ENCODE data around the gene CTNNA1.

The CTNNA1 gene

GRCh38 chr5:138965626-138966025 lies 212.4 kb downstream of the CTNNA1 start:
- no peak for DNase-seq (ENCODE audit: low read depth in 2 of 2)

- DNase-seq (ENCODE audit: low read depth in 2 of 2): no peak
These were observed 213.2 kb downstream of the CTNNA1 start for GRCh38 chr5:138966236-138966985.

GRCh38 chr5:138967791-138968448 lies 214.7 kb downstream of the CTNNA1 start:
- no peak for DNase-seq (ENCODE audit: low read depth in 2 of 2)

DNA sequence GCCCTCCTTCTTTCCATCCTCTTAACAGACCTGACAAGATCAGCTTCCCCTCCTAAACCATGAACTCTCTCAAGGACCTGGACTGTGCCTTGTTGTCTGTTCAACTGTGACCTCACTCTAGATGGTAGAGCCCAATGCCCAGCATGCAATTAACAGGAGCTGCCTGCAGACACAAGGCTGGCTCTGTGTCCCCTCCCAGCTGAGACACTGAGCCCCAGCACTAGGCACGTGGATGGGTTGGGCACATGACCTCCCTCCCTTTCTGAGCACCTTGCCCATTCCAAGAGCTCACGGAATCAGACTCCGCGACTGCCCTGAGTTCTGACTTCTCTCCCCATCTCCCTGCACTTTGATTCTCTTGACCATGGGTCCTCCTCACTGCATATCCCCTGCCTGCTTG lies 215.4 kb downstream of the CTNNA1 start:
- no peak for DNase-seq (ENCODE audit: low read depth in 2 of 2)

DNA sequence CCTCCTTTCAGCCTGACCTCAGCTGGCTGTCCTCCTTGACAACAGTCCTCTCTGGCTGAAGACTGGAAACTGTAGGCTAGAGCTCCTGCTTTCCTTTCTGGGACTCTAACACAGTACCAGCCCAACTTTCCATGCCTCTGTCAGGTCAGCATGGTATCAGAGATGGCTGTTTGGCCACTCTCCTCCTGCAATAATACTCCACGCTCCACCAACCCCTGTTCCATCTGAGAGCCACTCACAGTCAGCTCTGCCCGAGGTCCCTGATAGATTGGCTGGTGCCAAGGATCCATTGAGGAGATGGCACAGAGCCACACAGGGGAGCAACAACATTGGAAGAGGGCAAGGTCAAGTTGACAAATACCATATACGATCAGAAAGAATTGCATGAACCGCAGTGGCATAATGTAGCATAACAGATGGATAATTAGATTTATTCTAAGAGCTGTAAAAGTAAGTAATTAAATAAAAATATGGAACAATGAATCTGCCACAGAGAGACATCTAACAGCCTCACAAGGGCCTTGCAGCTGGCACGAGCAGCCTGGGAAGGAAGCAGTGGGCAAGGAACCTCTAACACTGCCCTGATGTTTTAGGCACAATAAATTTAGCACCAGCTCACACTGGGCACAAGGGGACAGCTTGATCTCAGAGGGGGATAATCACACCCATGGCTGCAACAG lies 216.2 kb downstream of the CTNNA1 start:
- DNase-seq (ENCODE audit: low read depth in 2 of 2): no peak

DNA sequence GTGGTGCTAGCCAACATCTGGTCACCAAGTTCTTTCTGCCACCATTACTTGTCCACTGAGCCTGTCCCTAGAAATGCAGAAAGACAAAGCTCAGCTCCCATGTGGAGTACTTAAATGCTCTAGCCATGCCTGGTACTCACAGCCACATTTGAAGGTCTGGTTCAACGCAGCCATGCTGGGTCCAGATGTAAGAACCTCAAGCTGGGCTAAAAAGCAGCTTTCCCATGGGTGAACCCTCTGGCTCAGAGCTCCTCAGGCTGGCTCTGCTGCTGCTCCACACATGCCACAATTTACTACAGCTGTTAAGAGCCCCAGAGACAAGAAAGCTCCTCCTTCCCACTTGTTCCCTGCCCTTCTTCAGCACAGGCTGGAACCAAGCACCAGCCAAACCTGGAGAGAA lies 219.0 kb downstream of the CTNNA1 start:
- no peak for DNase-seq (ENCODE audit: low read depth in 2 of 2)

DNA sequence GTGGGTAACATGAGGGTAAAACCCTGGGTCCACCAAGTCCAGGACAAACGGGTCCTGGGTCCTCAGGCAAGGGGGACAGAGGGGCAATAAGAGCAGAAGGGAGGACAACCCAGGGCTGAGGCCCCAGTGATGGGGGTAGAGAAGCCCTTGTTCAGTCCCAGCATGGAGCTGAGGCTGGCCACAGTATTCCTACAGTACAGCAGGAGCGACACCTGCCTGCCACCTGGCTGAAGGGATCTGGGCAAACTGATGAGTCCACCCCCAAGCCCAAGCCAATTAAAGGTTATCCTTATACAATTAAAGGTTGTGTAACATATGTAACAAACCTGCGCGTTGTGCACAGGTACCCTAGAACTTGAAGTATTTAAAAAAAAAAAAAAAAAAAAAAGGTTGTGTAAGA lies 219.6 kb downstream of the CTNNA1 start:
- DNase-seq (ENCODE audit: low read depth in 2 of 2): no peak

GRCh38 chr5:138974227-138975063 lies 221.2 kb downstream of the CTNNA1 start:
- DNase-seq (ENCODE audit: low read depth in 2 of 2): no peak

GRCh38 chr5:138975098-138975847 lies 222.0 kb downstream of the CTNNA1 start:
- no peak for DNase-seq (ENCODE audit: low read depth in 2 of 2)

DNA sequence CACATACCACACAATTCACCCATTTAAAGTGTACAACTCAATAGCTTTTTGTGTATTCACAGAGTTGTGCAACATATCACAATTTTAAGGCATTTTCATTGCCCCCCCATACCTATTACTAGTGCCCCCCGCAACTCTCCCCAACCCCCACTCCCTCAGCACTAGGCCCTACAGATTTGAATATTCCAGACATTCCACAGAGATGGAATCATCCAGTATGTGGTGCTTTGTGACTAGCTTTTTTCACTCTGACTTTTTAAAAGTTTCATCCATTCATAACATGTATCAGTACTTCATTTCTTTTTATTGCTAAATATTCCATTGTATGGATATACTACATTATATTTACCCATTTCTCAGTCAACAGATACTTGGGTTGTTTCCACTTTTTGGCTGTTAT lies 224.9 kb downstream of the CTNNA1 start:
- DNase-seq (ENCODE audit: low read depth in 2 of 2): no peak

- DNase-seq (ENCODE audit: low read depth in 2 of 2): no peak
These were observed 225.4 kb downstream of the CTNNA1 start for GRCh38 chr5:138978581-138978980.

DNA sequence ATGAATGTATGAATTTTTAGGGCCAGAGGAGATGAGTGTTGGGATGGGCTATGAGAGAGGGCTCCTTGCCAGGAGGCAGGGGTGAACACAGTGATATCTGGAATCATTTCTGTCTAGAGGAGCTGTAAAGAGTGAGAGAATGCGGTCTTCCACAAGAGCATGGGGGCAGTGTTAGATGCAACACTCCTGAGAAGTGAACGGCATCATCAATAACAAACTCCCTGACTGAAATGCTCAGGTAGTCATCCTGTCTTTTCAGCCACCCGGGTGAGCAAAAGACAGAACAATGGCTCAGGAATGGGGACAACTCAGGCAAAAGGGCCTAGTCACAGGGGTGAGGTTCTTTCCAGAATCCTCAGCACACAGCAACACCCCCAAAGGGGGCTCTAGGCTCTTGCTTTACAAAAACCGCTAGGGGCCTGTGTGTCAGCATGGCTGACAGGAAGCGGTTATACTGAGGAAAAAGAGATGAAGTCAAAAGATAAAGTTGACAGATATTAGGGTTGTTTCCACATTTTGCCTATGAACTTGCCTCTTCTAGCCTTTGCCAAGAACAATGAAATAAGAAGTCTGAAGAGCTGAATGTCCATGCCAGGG lies 226.6 kb downstream of the CTNNA1 start:
- no peak for DNase-seq (ENCODE audit: low read depth in 2 of 2)

DNA sequence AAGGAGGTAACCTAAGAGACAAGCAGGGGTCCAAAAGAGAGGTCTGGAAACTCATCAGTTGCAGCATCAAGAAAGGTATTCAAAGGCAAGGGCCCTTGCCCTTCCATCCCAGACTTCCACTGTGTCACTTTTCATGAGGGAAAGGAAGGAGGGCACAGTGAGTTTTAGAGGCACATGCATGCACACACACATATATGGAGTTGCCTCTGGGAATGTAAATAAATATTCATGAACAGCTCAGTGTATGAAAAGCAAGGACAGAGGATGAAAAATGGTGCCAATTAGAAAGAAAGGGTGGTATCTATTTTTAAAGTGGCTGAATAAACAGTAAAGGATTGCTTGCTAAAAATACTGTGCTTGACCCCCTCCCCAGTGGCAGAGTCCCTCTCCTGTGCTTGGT lies 227.2 kb downstream of the CTNNA1 start:
- no peak for DNase-seq (ENCODE audit: low read depth in 2 of 2)

DNA sequence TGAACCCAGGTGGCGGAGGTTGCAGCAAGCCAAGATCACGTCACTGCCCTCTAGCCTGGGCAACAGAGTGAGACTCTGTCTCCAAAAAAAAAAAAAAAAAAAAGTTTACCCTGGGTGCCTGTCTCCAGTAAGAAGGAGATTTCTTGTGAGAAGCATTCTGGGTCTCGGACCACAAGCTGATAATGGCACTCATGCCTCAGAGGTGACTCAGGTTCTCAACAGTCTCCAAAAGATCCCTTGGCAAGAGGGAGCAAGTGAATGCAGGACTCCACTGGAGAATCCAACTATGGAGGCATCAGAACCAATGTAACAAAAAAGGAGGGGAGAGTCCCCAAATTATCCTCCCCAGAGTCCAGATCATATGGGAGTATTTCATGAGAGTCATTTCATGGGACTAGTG lies 227.9 kb downstream of the CTNNA1 start:
- DNase-seq (ENCODE audit: low read depth in 2 of 2): no peak

DNA sequence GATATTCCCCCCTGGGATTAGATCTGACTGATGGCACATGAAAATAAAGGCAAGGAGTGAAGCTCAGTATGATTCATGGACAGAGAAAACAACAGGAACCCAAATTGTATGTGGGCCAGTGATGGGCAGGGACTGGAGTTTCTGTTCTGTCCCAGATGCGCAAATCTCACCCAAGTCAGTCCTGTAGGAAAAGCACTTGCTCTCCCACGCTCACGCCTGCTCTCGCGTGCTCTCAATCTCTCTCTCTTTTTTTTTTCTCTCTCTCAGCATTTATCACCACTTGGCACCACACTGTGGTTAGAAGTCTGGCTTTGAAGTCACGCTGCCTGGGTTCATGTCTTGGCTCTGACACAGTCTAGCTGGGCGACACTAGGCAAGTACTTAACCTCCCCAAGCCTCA lies 228.4 kb downstream of the CTNNA1 start:
- no peak for DNase-seq (ENCODE audit: low read depth in 2 of 2)

DNA sequence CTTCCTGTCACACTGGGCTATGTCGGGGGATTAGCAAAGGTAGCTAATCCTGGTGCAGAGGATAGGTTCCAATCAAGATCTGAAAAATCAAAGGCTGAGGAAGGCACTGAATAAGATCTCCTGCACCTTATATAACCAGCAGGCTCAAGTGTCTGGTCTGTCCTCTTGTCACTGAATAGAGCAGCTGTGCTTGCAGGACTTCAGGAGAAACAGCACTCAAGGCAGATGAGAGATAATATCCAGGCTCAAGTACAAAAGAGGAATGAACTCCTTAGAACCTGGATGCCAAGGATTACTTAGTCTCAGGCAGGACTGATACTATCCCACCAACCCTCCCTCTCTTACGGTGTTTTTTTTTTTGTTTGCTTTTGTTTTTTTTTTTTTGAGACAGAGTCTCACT lies 230.8 kb downstream of the CTNNA1 start:
- no peak for DNase-seq (ENCODE audit: low read depth in 2 of 2)
